SU-DHL-6 (cell line): ENCODE data around the gene MAU2.

Source experiments
- H2AFZ ChIP-seq: fragments of 200-600 bp; sonication (generic); 2 replicates; pipeline ENCODE4 v1.6.1; 2014; ENCODE audit warnings: low read depth, mild to moderate bottlenecking, moderate library complexity, mixed read lengths, antibody characterized with exemption, low read length; ENCODE audit not compliant: severe bottlenecking
- H3F3A ChIP-seq: fragments of 200-600 bp; shearing (Covaris generic); 2 replicates; pipeline ENCODE4 v1.6.0; 2016; ENCODE audit warnings: antibody characterized with exemption, mild to moderate bottlenecking; ENCODE audit not compliant: insufficient read depth
- H3K27ac ChIP-seq: fragments of 200-600 bp; sonication (generic); 2 replicates; pipeline ENCODE4 v1.5.1; 2016; ENCODE audit warnings: low read depth, mild to moderate bottlenecking, low read length, moderate library complexity, mixed read lengths
- H3K27me3 ChIP-seq: fragments of 200-600 bp; sonication (generic), shearing (Covaris generic); 2 replicates; pipeline ENCODE4 v1.6.0; 2014; ENCODE audit warnings: mild to moderate bottlenecking, low read length
- H3K36me3 ChIP-seq: fragments of 200-600 bp; sonication (generic); 2 replicates; pipeline ENCODE4 v1.6.1; 2014; ENCODE audit warnings: mild to moderate bottlenecking, low read length, mixed read lengths
- H3K4me2 ChIP-seq: fragments of 300-600, 200-600 bp; shearing (Covaris generic), sonication (generic); 2 replicates; pipeline ENCODE4 v1.6.0; 2014; ENCODE audit warnings: low read length, low read depth, mild to moderate bottlenecking; ENCODE audit not compliant: poor library complexity, severe bottlenecking
- H3K4me3 ChIP-seq: fragments of 200-600 bp; sonication (generic); 2 replicates; pipeline ENCODE4 v1.5.1; 2014; ENCODE audit warnings: antibody characterized with exemption, low read length, mild to moderate bottlenecking, mixed read lengths; ENCODE audit not compliant: insufficient read depth, poor library complexity, severe bottlenecking
- H3K79me2 ChIP-seq: fragments of 200-600 bp; sonication (generic); 2 replicates; pipeline ENCODE4 v1.6.1; 2014; ENCODE audit warnings: mild to moderate bottlenecking, low read length, moderate library complexity; ENCODE audit not compliant: insufficient read depth
- H3K9ac ChIP-seq: fragments of 200-600 bp; sonication (generic); 2 replicates; pipeline ENCODE4 v1.7.0; 2014; ENCODE audit warnings: mild to moderate bottlenecking, low read length
- H3K9me2 ChIP-seq: fragments of 200-600 bp; sonication (generic); replicated peaks from 2 replicates; pipeline ENCODE4 v1.6.1; 2014; ENCODE audit warnings: low read length; ENCODE audit not compliant: insufficient read depth
- H3K9me3 ChIP-seq: fragments of 200-600 bp; sonication (generic); 2 replicates; pipeline ENCODE4 v1.6.1; 2014; ENCODE audit warnings: low read length, mixed read lengths; ENCODE audit not compliant: insufficient read depth
- H4K20me1 ChIP-seq: fragments of 200-600 bp; sonication (generic); 2 replicates; pipeline ENCODE4 v1.6.1; 2014; ENCODE audit warnings: low read depth, mild to moderate bottlenecking, antibody characterized with exemption, low read length, moderate library complexity, mixed read lengths
- CTCF ChIP-seq: fragments of 200-600 bp; sonication (generic); IDR thresholded peaks from one replicate; pipeline ENCODE4 v1.5.1; 2017; ENCODE audit warnings: antibody characterized with exemption, mild to moderate bottlenecking, low read length, moderate library complexity; ENCODE audit not compliant: insufficient read depth, poor library complexity, severe bottlenecking
- EZH2phosphoT487 ChIP-seq: fragments of 200-600 bp; sonication (generic), shearing (Covaris generic); conservative IDR thresholded peaks from 2 replicates; pipeline ENCODE4 v1.6.1; 2018; ENCODE audit warnings: mild to moderate bottlenecking, antibody characterized with exemption, low read length, moderate library complexity, mixed read lengths

The MAU2 gene

GRCh38 chr19:19381007-19381926 lies 60.6 kb downstream of the MAU2 start:
- H3K9ac ChIP-seq = no peak overlapping the region
- H3K27me3 ChIP-seq = no peaks in the 10 kb centered on the region
- no peaks in the 10 kb centered on the region for H3F3A ChIP-seq
- H3K9me2 ChIP-seq = no peaks in the 10 kb centered on the region
- no peaks in the 10 kb centered on the region for H4K20me1 ChIP-seq
- H3K9me3 ChIP-seq = no peaks in the 10 kb centered on the region
- H2AFZ ChIP-seq = no peak overlapping the region
- no peak overlapping the region for H3K4me3 ChIP-seq
- H3K36me3 ChIP-seq = no peaks in the 10 kb centered on the region
- H3K4me2 ChIP-seq = no peak overlapping the region
- no peak overlapping the region for H3K27ac ChIP-seq
- H3K79me2 ChIP-seq = peaks cover 3% of the 10 kb centered on the region
- TF ChIP-seq EZH2phosphoT487 (no peak), CTCF (no peak)

GRCh38 chr19:19382118-19382517 lies 61.5 kb downstream of the MAU2 start:
- Histone ChIP-seq H3K9me3 (no peaks in the 10 kb centered on the region), H3K27me3 (no peaks in the 10 kb centered on the region), H3K9me2 (no peaks in the 10 kb centered on the region), H4K20me1 (no peaks in the 10 kb centered on the region), H3K36me3 (no peaks in the 10 kb centered on the region), H3F3A (no peaks in the 10 kb centered on the region), H3K4me3 (no peak overlapping the region), H3K79me2 (peaks cover 12% of the 10 kb centered on the region), H3K4me2 (no peak overlapping the region), H3K27ac (no peak overlapping the region), H3K9ac (no peak overlapping the region), H2AFZ (no peak overlapping the region)
- TF ChIP-seq EZH2phosphoT487 = no peak

GRCh38 chr19:19384486-19384885 lies 63.9 kb downstream of the MAU2 start:
- Histone ChIP-seq H3K36me3 (no peaks in the 10 kb centered on the region), H3K9me2 (no peaks in the 10 kb centered on the region), H3F3A (0 out of 2 replicates have a peak, but pooled peaks cover 6% of the 10 kb centered on the region), H3K9me3 (no peaks in the 10 kb centered on the region), H3K4me3 (peak overlapping the region; percentile 54), H2AFZ (peak overlapping the region; percentile 75), H4K20me1 (no peaks in the 10 kb centered on the region), H3K4me2 (peak overlapping the region; percentile 83), H3K27ac (no peak overlapping the region), H3K27me3 (no peaks in the 10 kb centered on the region), H3K79me2 (peaks cover 36% of the 10 kb centered on the region), H3K9ac (peak overlapping the region; percentile 69)
- TF ChIP-seq EZH2phosphoT487 (no peak), CTCF (no peak)
